GM12891 (cell line): Measurements from ENCODE around the gene EVX2.

Source experiments
- POLR2A ChIP-seq: IDR thresholded peaks from 2 replicates; pipeline ENCODE4 v1.6.1; 2011; ENCODE audit warnings: low read depth, low read length, control low read depth
- POLR2AphosphoS5 ChIP-seq: IDR thresholded peaks from 2 replicates; pipeline ENCODE4 v1.6.1; 2011; ENCODE audit warnings: low read depth, low read length, control low read depth
- SPI1 ChIP-seq: IDR thresholded peaks from 2 replicates; pipeline ENCODE4 v1.6.1; 2011; ENCODE audit warnings: low read depth, low read length, control low read depth

- no peak for TF ChIP-seq POLR2A
- no peak for TF ChIP-seq SPI1
- no peak for TF ChIP-seq POLR2AphosphoS5
Measured at GRCh38 chr2:176079831-176080539, 3.8 kb downstream of the EVX2 start.
